ENCODE results near the gene PLIN3. TPM values are rescaled to one million over a fixed set of nuclear protein-coding genes. Genes with fewer than 3 reads are reported as not detected.

The PLIN3 gene
- total RNA-seq, 1 donor from 2014 or later: 29.0 TPM

GRCh38 chr19:4816202-4816949 lies 51.1 kb downstream of the PLIN3 start:
- intact Hi-C loops (cut with micrococcal nuclease): no loop called here
- Mint-ChIP-seq H3K27me3 (no peaks in the 10 kb centered on the region), H3K27ac (no peak overlapping the region), H3K4me3 (no peak overlapping the region), H3K4me1 (peaks cover 30% of the 10 kb centered on the region), H3K9me3 (no peaks in the 10 kb centered on the region), H3K36me3 (ENCODE audit: low read depth) (peaks cover 39% of the 10 kb centered on the region)
- TF ChIP-seq CTCF (IDR thresholded peaks at IDR 0.05): no peak
- ATAC-seq (ENCODE audit: low read depth): no peak
- ChIA-PET POLR2A (interaction anchor here (1.1 to 1.6 kb wide), 3 partner anchors 13 to 28 kb away, joined by 3 to 7 read pairs (median 5); no protein-coding TSS in a partner anchor), CTCF (interaction anchor here (1.2 to 1.6 kb wide), 3 partner anchors 34 to 215 kb away, joined by 3 to 7 read pairs (median 4); no protein-coding TSS in a partner anchor)
- no peak for DNase-seq

GRCh38 chr19:4815426-4816201 lies 51.9 kb downstream of the PLIN3 start:
- no peak for TF ChIP-seq CTCF (IDR thresholded peaks at IDR 0.05)
- intact Hi-C loops (cut with micrococcal nuclease): loop anchor here (1.0 kb wide), 2 partner anchors 14 to 24 kb away; partner anchors contain the start of gene FEM1A
- peak; percentile 39 for DNase-seq
- Mint-ChIP-seq H3K9me3 (no peaks in the 10 kb centered on the region), H3K4me3 (peak overlapping the region; percentile 70), H3K27me3 (no peaks in the 10 kb centered on the region), H3K36me3 (ENCODE audit: low read depth) (peaks cover 37% of the 10 kb centered on the region), H3K27ac (peak overlapping the region; percentile 72), H3K4me1 (peaks cover 34% of the 10 kb centered on the region)
- CTCF ChIA-PET: interaction anchor here (11.6 kb wide), 1 partner anchor 36 kb away, joined by 292 read pairs; no protein-coding TSS in a partner anchor
- ATAC-seq (ENCODE audit: low read depth): peak; percentile 72
- POLR2A ChIA-PET: interaction anchor here (1.6 kb wide), 1 partner anchor 29 kb away, joined by 3 read pairs; no protein-coding TSS in a partner anchor

- Mint-ChIP-seq H3K36me3 (ENCODE audit: low read depth) (peaks cover 34% of the 10 kb centered on the region), H3K4me1 (peaks cover 34% of the 10 kb centered on the region), H3K9me3 (no peaks in the 10 kb centered on the region), H3K27ac (no peak overlapping the region), H3K27me3 (no peaks in the 10 kb centered on the region), H3K4me3 (no peak overlapping the region)
- no peak for TF ChIP-seq CTCF (IDR thresholded peaks at IDR 0.05)
- POLR2A ChIA-PET: interaction anchor here (0.5 to 0.6 kb wide), 3 partner anchors 49 to 972 kb away, joined by 3 to 5 read pairs (median 3); no protein-coding TSS in a partner anchor
- CTCF ChIA-PET: interaction anchor here (11.6 kb wide), 1 partner anchor 37 kb away, joined by 292 read pairs; no protein-coding TSS in a partner anchor
- ATAC-seq (ENCODE audit: low read depth): no peak
- DNase-seq: no peak
- intact Hi-C loops (cut with micrococcal nuclease): loop anchor here (1.0 kb wide), 2 partner anchors 14 to 24 kb away; partner anchors contain the start of gene FEM1A
Measured at GRCh38 chr19:4814625-4815425, 52.6 kb downstream of the PLIN3 start.

- H3K9me3 Mint-ChIP-seq: no peaks in the 10 kb centered on the region
- no peak overlapping the region for H3K4me3 Mint-ChIP-seq
- peaks cover 47% of the 10 kb centered on the region for H3K4me1 Mint-ChIP-seq
- peak; percentile 67 for TF ChIP-seq CTCF (IDR thresholded peaks at IDR 0.05)
- peak overlapping the region; percentile 47 for H3K27ac Mint-ChIP-seq
- no peaks in the 10 kb centered on the region for H3K27me3 Mint-ChIP-seq
- intact Hi-C loops (cut with micrococcal nuclease): loop anchor here (1.0 kb wide), 2 partner anchors 18 to 220 kb away; no protein-coding TSS in a partner anchor
- peak; percentile 90 for DNase-seq
- POLR2A ChIA-PET: interaction anchor here (0.6 to 2.4 kb wide), 4 partner anchors 21 to 625 kb away, joined by 5 to 30 read pairs (median 7); no protein-coding TSS in a partner anchor
- CTCF ChIA-PET: interaction anchor here (1.9 to 11.6 kb wide), 6 partner anchors 11 to 220 kb away, joined by 9 to 292 read pairs (median 74); partner anchors contain the start of gene TICAM1
- ATAC-seq (ENCODE audit: low read depth): peak; percentile 82
- H3K36me3 Mint-ChIP-seq (ENCODE audit: low read depth): peaks cover 4% of the 10 kb centered on the region
Measured at GRCh38 chr19:4811328-4812131, 55.9 kb downstream of the PLIN3 start.
